Tibial artery (tissue), 4 donors: Measurements from ENCODE around the gene WDR55.
"Not testable (repeated sequence)": the region's sequence is repeated elsewhere in the genome, so short reads cannot be mapped to it uniquely, and the experiment has no call there.

ENCODE experiments used
- DNase-seq, 2 donors: peaks; one replicate each; pipeline ENCODE4 v3.0.0-alpha.2; 2019
- H3K27ac ChIP-seq, 2 donors: fragments of 200-600 bp; sonication (generic) in 1 of 2; 1 replicate in 1 of 2; 2 replicates in 1 of 2; pipeline ENCODE4 v1.5.1; 2018 to 2019; ENCODE audit warnings: mild to moderate bottlenecking in 1 of 2
- H3K27me3 ChIP-seq, 2 donors: fragments of 200-600 bp; sonication (generic) in 1 of 2; one replicate each; pipeline versions ENCODE4 v1.5.1 to v1.6.0; 2016 to 2019
- H3K36me3 ChIP-seq, 3 donors: fragments of 200-600 bp; sonication (generic) in 2 of 3; one replicate each; pipeline ENCODE4 v1.5.1; 2016 to 2019; ENCODE audit warnings: mild to moderate bottlenecking in 2 of 3
- H3K4me1 ChIP-seq, 4 donors: fragments of 200-600 bp; sonication (generic) in 2 of 4; 1 replicate in 3 of 4; 2 replicates in 1 of 4; pipeline ENCODE4 v1.5.1; 2016 to 2019
- H3K4me3 ChIP-seq, 2 donors: fragments of 200-600 bp; sonication (generic) in 1 of 2; 1 replicate in 1 of 2; 2 replicates in 1 of 2; pipeline ENCODE4 v1.5.1; 2018 to 2019; ENCODE audit warnings: mild to moderate bottlenecking in 2 of 2
- H3K9me3 ChIP-seq, 3 donors: fragments of 200-600 bp; sonication (generic) in 1 of 3; one replicate each; pipeline ENCODE4 v1.5.1; 2016 to 2019
- CTCF ChIP-seq, 2 experiments: fragments of 200-600 bp in 1 of 2; fragments of 450-650 bp in 1 of 2; IDR thresholded peaks; one replicate each; pipeline ENCODE4 v1.5.1; 2017 to 2019; ENCODE audit warnings: antibody characterized with exemption in 2 of 2, mild to moderate bottlenecking in 1 of 2, moderate library complexity in 1 of 2
- intact Hi-C: fragments of 100-400 bp; cut with DNase I; formaldehyde crosslinking; loops from one replicate; pipeline ENCODE4 v1.15.0; 2023; ENCODE audit warnings: low total_unique reads

WDR55 gene, protein sequence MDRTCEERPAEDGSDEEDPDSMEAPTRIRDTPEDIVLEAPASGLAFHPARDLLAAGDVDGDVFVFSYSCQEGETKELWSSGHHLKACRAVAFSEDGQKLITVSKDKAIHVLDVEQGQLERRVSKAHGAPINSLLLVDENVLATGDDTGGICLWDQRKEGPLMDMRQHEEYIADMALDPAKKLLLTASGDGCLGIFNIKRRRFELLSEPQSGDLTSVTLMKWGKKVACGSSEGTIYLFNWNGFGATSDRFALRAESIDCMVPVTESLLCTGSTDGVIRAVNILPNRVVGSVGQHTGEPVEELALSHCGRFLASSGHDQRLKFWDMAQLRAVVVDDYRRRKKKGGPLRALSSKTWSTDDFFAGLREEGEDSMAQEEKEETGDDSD

GRCh38 chr5:140664359-140665119 is at the start of gene WDR55:
WDR55 (plus strand) TSS chr5:140664904; CDS start chr5:140664913, 9 bp downstream.
- H3K9me3 ChIP-seq = no peaks in the 10 kb centered on the region
- H3K27me3 ChIP-seq = no peaks in the 10 kb centered on the region
- H3K4me3 ChIP-seq = peak within 1 kb of the TSS; percentile 81 to 82
- intact Hi-C loops = no loop called here
- peak within 1 kb of the TSS; percentile 84 to 90 for H3K27ac ChIP-seq
- no peak for TF ChIP-seq CTCF (IDR thresholded peaks at IDR 0.05)
- DNase-seq = peak; percentile 97 to 98
- peaks cover 41 to 59% (median 53%) of the 10 kb centered on the region in 3 donors for H3K36me3 ChIP-seq
- H3K4me1 ChIP-seq = peaks cover 0 to 29% (median 17%) of the 10 kb centered on the region in 4 donors

DNA sequence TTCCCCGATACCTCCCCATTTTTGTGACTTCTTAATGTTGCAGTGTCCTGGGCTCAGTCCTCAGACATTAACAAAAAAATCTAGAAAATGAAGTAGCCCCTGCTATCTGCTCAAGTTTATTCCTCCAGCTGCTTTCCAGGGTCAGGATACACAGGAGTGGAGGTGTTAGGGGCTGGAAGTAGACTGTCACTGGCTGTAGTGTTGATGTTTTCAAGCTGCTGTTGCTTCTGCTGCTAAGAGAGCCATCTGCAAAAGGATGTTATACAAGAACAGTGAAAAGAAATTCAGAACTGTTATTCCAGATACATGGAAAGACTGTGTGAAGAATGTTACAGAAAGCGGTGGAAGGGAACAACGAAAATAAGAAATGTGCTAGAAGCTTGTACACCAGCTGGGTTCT is 42.4 kb upstream of the WDR55 start:
- intact Hi-C loops = no loop called here
- H3K27ac ChIP-seq = no peak overlapping the region
- H3K4me3 ChIP-seq = no peak overlapping the region
- H3K9me3 ChIP-seq = no peaks in the 10 kb centered on the region
- TF ChIP-seq CTCF (IDR thresholded peaks at IDR 0.05) = no peak
- no peaks in the 10 kb centered on the region for H3K36me3 ChIP-seq
- no peak for DNase-seq
- H3K27me3 ChIP-seq = no peaks in the 10 kb centered on the region
- no peaks in the 10 kb centered on the region for H3K4me1 ChIP-seq

DNA sequence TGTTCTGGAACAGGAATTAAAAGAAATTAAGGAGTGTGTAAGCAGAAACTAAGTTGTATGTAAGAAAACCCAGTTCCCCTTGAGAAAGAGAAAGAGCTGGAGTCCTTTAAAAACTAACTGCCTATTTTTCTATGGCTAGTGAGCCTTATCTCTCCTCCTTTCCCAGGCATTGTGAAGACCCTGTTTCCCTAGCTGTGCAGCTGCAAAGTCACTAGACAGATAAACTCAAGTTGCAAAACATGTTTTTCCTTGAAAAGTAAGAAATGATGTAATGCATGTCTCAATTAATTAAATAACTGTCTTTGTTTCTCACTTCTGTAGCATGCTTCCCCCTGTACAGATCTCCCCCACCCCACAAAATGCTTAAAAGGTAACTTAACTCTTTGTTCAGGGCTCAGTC is 41.6 kb upstream of the WDR55 start:
- DNase-seq, H3K9me3 ChIP-seq, intact Hi-C loops, H3K27me3 ChIP-seq, H3K27ac ChIP-seq, H3K4me1 ChIP-seq, H3K36me3 ChIP-seq, H3K4me3 ChIP-seq: not testable (repeated sequence)

GRCh38 chr5:140624886-140625285 is 39.8 kb upstream of the WDR55 start:
- H3K27me3 ChIP-seq, DNase-seq, H3K36me3 ChIP-seq, H3K9me3 ChIP-seq, H3K27ac ChIP-seq, intact Hi-C loops, H3K4me3 ChIP-seq, H3K4me1 ChIP-seq: not testable (repeated sequence)

GRCh38 chr5:140627972-140628371 is 36.7 kb upstream of the WDR55 start:
- H3K27ac ChIP-seq = no peak overlapping the region
- intact Hi-C loops = no loop called here
- H3K4me1 ChIP-seq = peaks cover under 1 to 12% (median 8%) of the 10 kb centered on the region in 4 donors
- no peak overlapping the region for H3K4me3 ChIP-seq
- H3K9me3 ChIP-seq = no peaks in the 10 kb centered on the region
- no peak for DNase-seq
- TF ChIP-seq CTCF (IDR thresholded peaks at IDR 0.05) = no peak
- no peaks in the 10 kb centered on the region for H3K27me3 ChIP-seq
- H3K36me3 ChIP-seq = no peaks in the 10 kb centered on the region

DNA sequence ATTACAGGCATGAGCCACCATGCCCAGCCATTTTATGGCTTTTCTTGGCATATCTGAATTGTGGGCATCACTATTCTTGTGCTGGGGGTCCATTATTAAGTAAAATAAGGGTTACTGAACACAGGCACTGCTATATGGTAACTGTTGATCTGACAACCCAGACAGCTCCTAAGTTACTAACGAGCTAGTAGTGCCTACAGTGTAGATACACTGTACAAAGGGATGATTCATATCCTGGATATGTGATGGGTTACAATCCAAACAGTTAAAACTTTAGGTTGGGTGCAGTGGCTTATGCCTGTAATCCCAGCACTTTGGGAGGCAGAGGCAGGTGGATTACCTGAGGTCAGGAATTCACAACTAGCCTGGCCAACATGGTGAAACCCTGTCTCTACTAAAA is 36.0 kb upstream of the WDR55 start:
- H3K9me3 ChIP-seq = no peaks in the 10 kb centered on the region
- intact Hi-C loops = no loop called here
- no peak overlapping the region for H3K27ac ChIP-seq
- H3K4me1 ChIP-seq = peaks cover 5 to 17% (median 13%) of the 10 kb centered on the region in 4 donors
- H3K4me3 ChIP-seq = no peak overlapping the region
- H3K27me3 ChIP-seq = no peaks in the 10 kb centered on the region
- TF ChIP-seq CTCF (IDR thresholded peaks at IDR 0.05) = no peak
- no peak for DNase-seq
- H3K36me3 ChIP-seq = no peaks in the 10 kb centered on the region
